IPS DF 19.7 (cell line): ENCODE data around the gene IL9R.
"Not testable (repeated sequence)": the region's sequence is repeated elsewhere in the genome, so short reads cannot be mapped to it uniquely, and the experiment has no call there.

Experiments
- DNase-seq: peaks from one replicate; pipeline ENCODE4 v3.0.0-alpha.2; 2013; ENCODE audit warnings: low read depth, low spot score

IL9R gene

DNA sequence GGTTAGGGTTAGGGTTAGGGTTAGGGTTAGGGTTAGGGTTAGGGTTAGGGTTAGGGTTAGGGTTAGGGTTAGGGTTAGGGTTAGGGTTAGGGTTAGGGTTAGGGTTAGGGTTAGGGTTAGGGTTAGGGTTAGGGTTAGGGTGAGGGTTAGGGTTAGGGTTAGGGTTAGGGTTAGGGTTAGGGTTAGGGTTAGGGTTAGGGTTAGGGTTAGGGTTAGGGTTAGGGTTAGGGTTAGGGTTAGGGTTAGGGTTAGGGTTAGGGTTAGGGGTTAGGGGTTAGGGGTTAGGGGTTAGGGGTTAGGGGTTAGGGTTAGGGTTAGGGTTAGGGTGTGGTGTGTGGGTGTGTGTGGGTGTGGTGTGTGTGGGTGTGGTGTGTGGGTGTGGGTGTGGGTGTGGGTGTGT lies 33.0 kb downstream of the IL9R start:
- DNase-seq, result not testable (repeated sequence)
